OCI-LY7 (cell line): ENCODE results near the gene FBXO11. TPM values are rescaled to one million over a fixed set of nuclear protein-coding genes. Genes with fewer than 3 reads are reported as not detected.

ENCODE experiments used
- BruUV-seq: library from RNA; stranded (reverse); fragments of 400-500 nt; replicated peaks from 2 replicates; lab custom pipeline; 2021; lab: Mats Ljungman, UMichigan
- CTCF ChIA-PET: fragments of 300-600 bp; sonication (Branson Sonifier 250); formaldehyde crosslinking; loops from one replicate; lab custom pipeline; 2022; ENCODE audit warnings: antibody characterized with exemption; ENCODE audit not compliant: unreplicated experiment; lab: Charles Lee
- POLR2A ChIA-PET: fragments of 300-600 bp; sonication (Branson Sonifier 250); formaldehyde crosslinking; loops from one replicate; lab custom pipeline; 2022; ENCODE audit warnings: antibody characterized with exemption; lab: Charles Lee
- DNase-seq: peaks from one replicate; pipeline ENCODE4 v3.0.0-alpha.2; 2015; ENCODE audit warnings: low spot score
- H2AFZ ChIP-seq: fragments of 200-600 bp; sonication (generic), shearing (Covaris generic); 2 replicates; pipeline ENCODE4 v1.6.1; 2014; ENCODE audit warnings: mild to moderate bottlenecking, antibody characterized with exemption, low read length, moderate library complexity
- H3K27ac ChIP-seq: fragments of 200-600 bp; sonication (generic); 2 replicates; pipeline ENCODE4 v1.5.1; 2014; ENCODE audit warnings: mixed run types, low read depth, mild to moderate bottlenecking, moderate library complexity, low read length, inconsistent platforms; ENCODE audit not compliant: poor library complexity, severe bottlenecking
- H3K36me3 ChIP-seq: fragments of 200-600 bp; sonication (generic); 2 replicates; pipeline ENCODE4 v1.6.1; 2014; ENCODE audit warnings: mild to moderate bottlenecking, antibody characterized with exemption, low read length, moderate library complexity, mixed read lengths; ENCODE audit not compliant: insufficient read depth
- H3K4me1 ChIP-seq: fragments of 200-600 bp; sonication (generic); 2 replicates; pipeline ENCODE4 v1.5.1; 2014; ENCODE audit warnings: mild to moderate bottlenecking, low read length; ENCODE audit not compliant: insufficient read depth, poor library complexity, severe bottlenecking
- H3K4me2 ChIP-seq: fragments of 200-600 bp; sonication (generic); 2 replicates; pipeline ENCODE4 v1.6.1; 2014; ENCODE audit warnings: mild to moderate bottlenecking, low read length
- H3K4me3 ChIP-seq: fragments of 200-600 bp; sonication (generic); 2 replicates; pipeline ENCODE4 v1.5.1; 2014; ENCODE audit warnings: mild to moderate bottlenecking, low read depth, low read length; ENCODE audit not compliant: poor library complexity, severe bottlenecking
- H3K79me2 ChIP-seq: fragments of 200-600 bp; sonication (generic); 2 replicates; pipeline ENCODE4 v1.6.1; 2016; ENCODE audit warnings: low read depth, mild to moderate bottlenecking, low read length, moderate library complexity, mixed read lengths; ENCODE audit not compliant: insufficient read depth
- H3K9me2 ChIP-seq: fragments of 200-600 bp; sonication (generic); 2 replicates; pipeline ENCODE4 v1.6.1; 2016; ENCODE audit warnings: mild to moderate bottlenecking, low read length, mixed read lengths; ENCODE audit not compliant: insufficient read depth
- H3K9me3 ChIP-seq: fragments of 200-600 bp; sonication (generic); 2 replicates; pipeline ENCODE4 v1.6.1; 2014; ENCODE audit warnings: mild to moderate bottlenecking, mixed run types, low read length, mixed read lengths
- H4K20me1 ChIP-seq: fragments of 200-600 bp; sonication (generic); 2 replicates; pipeline ENCODE4 v1.6.1; 2014; ENCODE audit warnings: mild to moderate bottlenecking, antibody characterized with exemption, low read length, moderate library complexity, mixed read lengths; ENCODE audit not compliant: insufficient read depth
- CTCF ChIP-seq: fragments of 200-600 bp; sonication (generic); conservative IDR thresholded peaks from 2 replicates; pipeline ENCODE4 v1.5.1; 2014; ENCODE audit warnings: mild to moderate bottlenecking, antibody characterized with exemption, low read length, moderate library complexity, mixed read lengths
- EZH2phosphoT487 ChIP-seq: fragments of 200-600 bp; sonication (generic); IDR thresholded peaks from 2 replicates; pipeline ENCODE4 v1.6.1; 2018; ENCODE audit warnings: low read depth, borderline replicate concordance, mild to moderate bottlenecking, mixed run types, antibody characterized with exemption, low read length, moderate library complexity, mixed read lengths
- intact Hi-C: fragments of 100-400 bp; cut with micrococcal nuclease; formaldehyde crosslinking; loops from one replicate; pipeline ENCODE4 v1.10.0; 2022; ENCODE audit not compliant: unreplicated experiment
- total RNA-seq, 2 experiments: library from RNA; depleted of rRNA in 1 of 2; stranded (reverse); fragments of >200 nt in 1 of 2; shearing (Covaris generic) in 1 of 2; gene quantifications; 2 replicates each; pipeline ENCODE4 v1.2.3, GENCODE V29; 2014 to 2022

Gene FBXO11
- total RNA-seq, 2 experiments from 2014 or later: 31.9 to 73.2 TPM

- intact Hi-C loops: no loop called here
- no peak overlapping the region for H3K27ac ChIP-seq
- H3K4me3 ChIP-seq: no peak overlapping the region
- no peaks in the 10 kb centered on the region for H3K9me2 ChIP-seq
- peaks cover 41% of the 10 kb centered on the region for H3K79me2 ChIP-seq
- peaks cover 19% of the 10 kb centered on the region; the same call in 1 of the 2 replicates for H3K9me3 ChIP-seq
- no peak overlapping the region for H2AFZ ChIP-seq
- CTCF ChIA-PET: no interaction called here
- peaks cover 100% of the 10 kb centered on the region for H3K36me3 ChIP-seq
- TF ChIP-seq CTCF (no peak), EZH2phosphoT487 (no peak)
- no TSS peak for BruUV-seq
- no peak for DNase-seq
- POLR2A ChIA-PET: interaction anchor here (1.8 kb wide), 1 partner anchor 9 kb away, joined by 5 read pairs; no protein-coding TSS in a partner anchor
- peaks cover 7% of the 10 kb centered on the region for H3K4me1 ChIP-seq
- peaks cover 31% of the 10 kb centered on the region; the same call in 1 of the 2 replicates for H4K20me1 ChIP-seq
- no peak overlapping the region for H3K4me2 ChIP-seq
Measured at GRCh38 chr2:47805850-47806249, 100.4 kb downstream of the FBXO11 start.

- H3K4me2 ChIP-seq: no peak overlapping the region
- no peak overlapping the region for H3K27ac ChIP-seq
- DNase-seq: no peak
- intact Hi-C loops: no loop called here
- peaks cover 19% of the 10 kb centered on the region; the same call in 1 of the 2 replicates for H3K9me3 ChIP-seq
- peaks cover 45% of the 10 kb centered on the region; the same call in 1 of the 2 replicates for H4K20me1 ChIP-seq
- peaks cover 7% of the 10 kb centered on the region for H3K4me1 ChIP-seq
- ChIA-PET POLR2A (interaction anchor here (0.6 to 1.0 kb wide), 3 partner anchors 11 to 239 kb away, joined by 3 read pairs; no protein-coding TSS in a partner anchor), CTCF (no interaction called here)
- H3K9me2 ChIP-seq: no peaks in the 10 kb centered on the region
- no peak for TF ChIP-seq EZH2phosphoT487
- no peak for TF ChIP-seq CTCF
- H2AFZ ChIP-seq: no peak overlapping the region
- H3K4me3 ChIP-seq: no peak overlapping the region
- BruUV-seq: no TSS peak
- peaks cover 100% of the 10 kb centered on the region for H3K36me3 ChIP-seq
- peaks cover 62% of the 10 kb centered on the region for H3K79me2 ChIP-seq
Measured at GRCh38 chr2:47803770-47804169, 102.5 kb downstream of the FBXO11 start.

GRCh38 chr2:47803363-47803762 lies 102.9 kb downstream of the FBXO11 start:
- TF ChIP-seq EZH2phosphoT487: no peak
- no peak for TF ChIP-seq CTCF
- Histone ChIP-seq H4K20me1 (peaks cover 41% of the 10 kb centered on the region; the same call in 1 of the 2 replicates), H3K4me1 (peaks cover 7% of the 10 kb centered on the region), H3K4me2 (no peak overlapping the region), H3K4me3 (no peak overlapping the region), H3K36me3 (peaks cover 100% of the 10 kb centered on the region), H3K9me2 (no peaks in the 10 kb centered on the region), H2AFZ (no peak overlapping the region), H3K79me2 (peaks cover 66% of the 10 kb centered on the region), H3K27ac (no peak overlapping the region), H3K9me3 (peaks cover 19% of the 10 kb centered on the region; the same call in 1 of the 2 replicates)
- intact Hi-C loops: no loop called here
- ChIA-PET POLR2A (interaction anchor here (0.7 to 0.9 kb wide), 2 partner anchors 16 to 104 kb away, joined by 3 read pairs; no protein-coding TSS in a partner anchor), CTCF (no interaction called here)
- no peak for DNase-seq
- BruUV-seq: no TSS peak
